ENCODE measurements around the gene PDE8A.

- no peak for TF ChIP-seq CTCF (conservative IDR thresholded peaks at IDR 0.05)
- TF ChIP-seq ZFX (IDR thresholded peaks at IDR 0.05) = no peak
Measured at GRCh38 chr15:85100186-85100937, 118.7 kb downstream of the PDE8A start.

Data from C4-2B (cell line).